ENCODE data around the gene PTPRD.

The PTPRD gene

DNA sequence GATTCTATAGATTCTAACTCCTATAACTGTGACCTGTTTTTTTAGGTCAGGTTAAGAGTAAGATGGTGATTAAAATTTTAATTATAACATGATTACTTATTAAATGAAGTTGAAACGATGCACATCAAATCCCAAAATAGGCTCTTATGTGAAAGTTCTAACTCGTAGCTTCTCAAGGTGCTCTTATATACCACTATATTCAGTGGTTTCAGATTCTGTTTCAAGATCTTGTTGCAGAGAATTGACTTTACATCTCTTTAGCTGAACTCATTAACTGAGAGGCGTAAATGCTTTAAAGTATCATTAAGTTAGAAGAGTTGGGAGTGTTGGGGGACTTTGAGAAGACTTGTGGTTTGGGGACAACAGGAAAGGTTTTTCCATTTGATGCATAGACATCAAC is 1399.8 kb downstream of the PTPRD start:
- no peak overlapping the region for H3K9ac ChIP-seq (ENCODE audit: insufficient read length, low read depth)
- no peak overlapping the region for H3K4me3 ChIP-seq (ENCODE audit: insufficient read length, low read depth)
- no peak for DNase-seq (ENCODE audit: low read depth, low spot score)
- H3K27me3 ChIP-seq (ENCODE audit: insufficient read depth, insufficient read length): no peaks in the 10 kb centered on the region
- no peaks in the 10 kb centered on the region for H3K9me3 ChIP-seq (ENCODE audit: insufficient read depth, low read length)
- H3K4me1 ChIP-seq (ENCODE audit: insufficient read depth, insufficient read length): no peaks in the 10 kb centered on the region
- H3K36me3 ChIP-seq (ENCODE audit: insufficient read depth, insufficient read length, low read length): no peaks in the 10 kb centered on the region
- TF ChIP-seq YY1 (IDR thresholded peaks at IDR 0.05; ENCODE audit: insufficient read depth, insufficient read length) (no peak), SUZ12 (IDR thresholded peaks at IDR 0.05; ENCODE audit: extremely low read depth, insufficient read depth, insufficient read length) (no peak), ZNF274 (IDR thresholded peaks at IDR 0.05; ENCODE audit: low read depth, low read length) (no peak)

DNA sequence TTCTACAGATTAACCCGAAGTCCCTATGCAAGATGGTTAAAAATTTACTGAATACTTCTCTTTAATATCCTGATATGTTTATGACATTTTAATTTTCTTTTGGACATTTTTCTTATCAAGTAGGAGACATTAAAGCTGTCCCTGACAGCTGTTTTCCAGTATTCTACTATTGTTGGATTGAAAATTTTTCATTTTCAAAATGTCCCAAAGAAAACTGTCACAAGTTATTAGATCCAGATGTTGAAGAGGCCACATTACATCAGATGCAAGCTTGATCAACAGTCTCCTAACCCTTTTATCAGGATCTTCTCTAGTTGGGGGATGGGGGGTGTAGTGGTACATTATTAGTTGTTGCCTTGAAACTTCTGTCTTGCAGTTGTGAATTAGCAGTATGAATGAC is 1410.5 kb downstream of the PTPRD start:
- Histone ChIP-seq H3K27me3 (ENCODE audit: insufficient read depth, insufficient read length) (no peaks in the 10 kb centered on the region), H3K9ac (ENCODE audit: insufficient read length, low read depth) (no peak overlapping the region), H3K36me3 (ENCODE audit: insufficient read depth, insufficient read length, low read length) (no peaks in the 10 kb centered on the region), H3K4me3 (ENCODE audit: insufficient read length, low read depth) (no peak overlapping the region), H3K9me3 (ENCODE audit: insufficient read depth, low read length) (no peaks in the 10 kb centered on the region), H3K4me1 (ENCODE audit: insufficient read depth, insufficient read length) (no peaks in the 10 kb centered on the region)
- DNase-seq (ENCODE audit: low read depth, low spot score): no peak
- no peak for TF ChIP-seq YY1 (IDR thresholded peaks at IDR 0.05; ENCODE audit: insufficient read depth, insufficient read length)
- no peak for TF ChIP-seq ZNF274 (IDR thresholded peaks at IDR 0.05; ENCODE audit: low read depth, low read length)
- TF ChIP-seq SUZ12 (IDR thresholded peaks at IDR 0.05; ENCODE audit: extremely low read depth, insufficient read depth, insufficient read length): no peak

DNA sequence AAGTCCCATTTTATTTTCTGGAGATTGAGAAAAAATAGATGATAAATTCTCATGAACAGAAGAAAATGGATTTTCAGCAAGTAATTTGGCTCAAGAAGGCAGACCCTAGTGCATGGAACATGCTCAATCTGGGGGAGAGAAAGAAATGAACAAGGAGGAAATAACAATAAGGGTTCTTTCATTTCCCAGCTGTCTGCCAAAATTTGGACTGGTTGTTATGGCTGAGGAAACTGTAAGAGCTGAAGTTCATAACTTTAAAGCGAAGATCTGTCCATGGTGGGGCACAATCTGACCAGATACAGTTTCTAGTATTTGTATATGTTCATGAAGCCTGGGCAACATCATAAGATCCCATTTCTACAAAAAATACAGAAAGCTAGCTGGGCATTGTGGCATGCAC is 1426.7 kb downstream of the PTPRD start:
- no peak for TF ChIP-seq ZNF274 (IDR thresholded peaks at IDR 0.05; ENCODE audit: low read depth, low read length)
- TF ChIP-seq SUZ12 (IDR thresholded peaks at IDR 0.05; ENCODE audit: extremely low read depth, insufficient read depth, insufficient read length): no peak
- no peak for TF ChIP-seq YY1 (IDR thresholded peaks at IDR 0.05; ENCODE audit: insufficient read depth, insufficient read length)
- Histone ChIP-seq H3K27me3 (ENCODE audit: insufficient read depth, insufficient read length) (no peaks in the 10 kb centered on the region), H3K4me3 (ENCODE audit: insufficient read length, low read depth) (no peak overlapping the region), H3K4me1 (ENCODE audit: insufficient read depth, insufficient read length) (no peaks in the 10 kb centered on the region), H3K9me3 (ENCODE audit: insufficient read depth, low read length) (no peaks in the 10 kb centered on the region), H3K36me3 (ENCODE audit: insufficient read depth, insufficient read length, low read length) (no peaks in the 10 kb centered on the region), H3K9ac (ENCODE audit: insufficient read length, low read depth) (no peak overlapping the region)
- DNase-seq (ENCODE audit: low read depth, low spot score): no peak

DNA sequence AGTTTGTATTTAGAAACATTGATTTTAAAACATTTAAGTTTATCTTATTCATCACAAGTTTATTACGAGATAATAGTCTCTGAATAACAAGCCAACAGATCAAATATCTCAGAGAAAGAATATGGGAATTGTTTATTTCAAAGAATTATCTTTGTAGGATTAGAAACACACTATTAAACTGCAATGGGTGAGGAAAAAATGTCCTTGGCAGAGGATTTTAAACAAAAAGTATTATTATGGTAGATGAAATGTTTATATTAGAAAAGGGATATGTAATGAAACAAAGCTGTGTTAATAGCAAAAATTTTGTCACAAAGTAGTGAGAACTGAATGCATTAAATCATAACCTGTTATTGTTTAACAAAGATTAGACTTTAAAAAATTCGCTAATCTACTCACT is 1430.4 kb downstream of the PTPRD start:
- H3K9me3 ChIP-seq (ENCODE audit: insufficient read depth, low read length): no peaks in the 10 kb centered on the region
- no peak for DNase-seq (ENCODE audit: low read depth, low spot score)
- no peak overlapping the region for H3K4me3 ChIP-seq (ENCODE audit: insufficient read length, low read depth)
- H3K4me1 ChIP-seq (ENCODE audit: insufficient read depth, insufficient read length): no peaks in the 10 kb centered on the region
- no peaks in the 10 kb centered on the region for H3K27me3 ChIP-seq (ENCODE audit: insufficient read depth, insufficient read length)
- H3K9ac ChIP-seq (ENCODE audit: insufficient read length, low read depth): no peak overlapping the region
- TF ChIP-seq SUZ12 (IDR thresholded peaks at IDR 0.05; ENCODE audit: extremely low read depth, insufficient read depth, insufficient read length) (no peak), ZNF274 (IDR thresholded peaks at IDR 0.05; ENCODE audit: low read depth, low read length) (no peak), YY1 (IDR thresholded peaks at IDR 0.05; ENCODE audit: insufficient read depth, insufficient read length) (no peak)
- no peaks in the 10 kb centered on the region for H3K36me3 ChIP-seq (ENCODE audit: insufficient read depth, insufficient read length, low read length)

DNA sequence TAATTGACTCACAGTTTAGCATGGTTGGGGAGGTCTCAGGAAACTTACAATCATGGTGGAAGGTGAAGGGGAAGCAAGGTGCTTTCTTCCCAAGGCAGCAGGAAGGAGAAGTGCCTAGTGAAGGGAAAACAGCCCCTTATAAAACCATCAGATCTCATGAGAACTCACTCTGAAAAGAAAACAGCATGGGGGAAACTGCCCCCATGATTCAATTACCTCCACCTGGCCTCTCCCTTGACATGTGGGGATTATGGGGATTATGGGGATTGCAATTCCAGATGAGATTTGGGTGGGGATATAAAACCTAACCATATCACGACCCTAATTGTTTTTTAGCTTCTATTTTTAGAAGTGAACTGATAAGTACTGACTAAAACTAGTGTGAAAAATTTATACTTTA is 1435.7 kb downstream of the PTPRD start:
- Histone ChIP-seq H3K9me3 (ENCODE audit: insufficient read depth, low read length) (no peaks in the 10 kb centered on the region), H3K4me3 (ENCODE audit: insufficient read length, low read depth) (no peak overlapping the region), H3K9ac (ENCODE audit: insufficient read length, low read depth) (no peak overlapping the region), H3K36me3 (ENCODE audit: insufficient read depth, insufficient read length, low read length) (no peaks in the 10 kb centered on the region), H3K27me3 (ENCODE audit: insufficient read depth, insufficient read length) (no peaks in the 10 kb centered on the region), H3K4me1 (ENCODE audit: insufficient read depth, insufficient read length) (no peaks in the 10 kb centered on the region)
- DNase-seq (ENCODE audit: low read depth, low spot score): no peak
- TF ChIP-seq ZNF274 (IDR thresholded peaks at IDR 0.05; ENCODE audit: low read depth, low read length) (no peak), YY1 (IDR thresholded peaks at IDR 0.05; ENCODE audit: insufficient read depth, insufficient read length) (no peak), SUZ12 (IDR thresholded peaks at IDR 0.05; ENCODE audit: extremely low read depth, insufficient read depth, insufficient read length) (no peak)

DNA sequence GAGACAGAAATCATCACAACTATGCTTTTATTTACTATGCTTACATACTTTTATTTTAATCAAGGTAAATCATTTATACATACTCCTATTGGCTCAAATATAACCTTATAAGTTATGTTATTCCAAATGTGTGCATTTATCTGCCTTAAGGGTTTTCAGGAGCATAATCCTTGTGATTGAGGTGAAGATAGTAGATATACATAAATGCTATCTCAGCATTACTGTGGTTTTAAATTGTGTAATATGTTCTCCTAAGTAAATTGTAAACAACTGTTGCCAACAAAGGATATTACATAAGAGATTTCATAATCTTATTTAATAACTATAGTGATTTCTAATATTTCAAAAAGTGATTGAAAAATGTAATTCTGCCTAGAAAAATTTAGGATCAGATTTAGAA is 1438.4 kb downstream of the PTPRD start:
- no peaks in the 10 kb centered on the region for H3K9me3 ChIP-seq (ENCODE audit: insufficient read depth, low read length)
- no peak for DNase-seq (ENCODE audit: low read depth, low spot score)
- H3K4me1 ChIP-seq (ENCODE audit: insufficient read depth, insufficient read length): no peaks in the 10 kb centered on the region
- H3K9ac ChIP-seq (ENCODE audit: insufficient read length, low read depth): no peak overlapping the region
- H3K4me3 ChIP-seq (ENCODE audit: insufficient read length, low read depth): no peak overlapping the region
- TF ChIP-seq SUZ12 (IDR thresholded peaks at IDR 0.05; ENCODE audit: extremely low read depth, insufficient read depth, insufficient read length) (no peak), YY1 (IDR thresholded peaks at IDR 0.05; ENCODE audit: insufficient read depth, insufficient read length) (no peak)
- no peaks in the 10 kb centered on the region for H3K36me3 ChIP-seq (ENCODE audit: insufficient read depth, insufficient read length, low read length)
- no peaks in the 10 kb centered on the region for H3K27me3 ChIP-seq (ENCODE audit: insufficient read depth, insufficient read length)

DNA sequence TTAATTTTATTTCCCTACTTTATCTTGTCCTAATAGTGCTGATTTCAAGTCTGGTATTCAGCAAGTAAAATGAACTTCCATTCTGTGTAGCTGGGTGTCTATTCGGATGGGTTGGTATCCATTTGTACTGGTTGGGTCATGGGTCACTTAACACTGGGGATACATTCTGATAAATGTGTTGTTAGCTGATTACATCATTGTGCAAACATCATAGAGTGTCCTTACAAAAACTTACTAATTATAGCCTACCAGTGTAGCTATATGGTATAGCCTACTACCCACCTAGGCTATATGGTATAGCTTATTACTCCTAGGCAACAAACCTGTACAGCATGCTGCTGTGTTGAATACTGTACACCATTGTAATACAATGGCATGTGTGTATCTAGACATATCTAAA is 1439.5 kb downstream of the PTPRD start:
- TF ChIP-seq SUZ12 (IDR thresholded peaks at IDR 0.05; ENCODE audit: extremely low read depth, insufficient read depth, insufficient read length): no peak
- no peak for TF ChIP-seq YY1 (IDR thresholded peaks at IDR 0.05; ENCODE audit: insufficient read depth, insufficient read length)
- no peak for TF ChIP-seq ZNF274 (IDR thresholded peaks at IDR 0.05; ENCODE audit: low read depth, low read length)
- no peak for DNase-seq (ENCODE audit: low read depth, low spot score)

More for the DNA sequence above, 1439.5 kb downstream of the PTPRD start:
- H3K9ac ChIP-seq (ENCODE audit: insufficient read length, low read depth): no peak overlapping the region
- H3K4me1 ChIP-seq (ENCODE audit: insufficient read depth, insufficient read length): no peaks in the 10 kb centered on the region
- H3K4me3 ChIP-seq (ENCODE audit: insufficient read length, low read depth): no peak overlapping the region
- no peaks in the 10 kb centered on the region for H3K27me3 ChIP-seq (ENCODE audit: insufficient read depth, insufficient read length)
- no peaks in the 10 kb centered on the region for H3K9me3 ChIP-seq (ENCODE audit: insufficient read depth, low read length)
- no peaks in the 10 kb centered on the region for H3K36me3 ChIP-seq (ENCODE audit: insufficient read depth, insufficient read length, low read length)
